Measurements from ENCODE around the gene PIEZO1. TPM values are rescaled to one million over a fixed set of nuclear protein-coding genes. Genes with fewer than 3 reads are reported as not detected.
A peak's percentile ranks its signal among the peaks of the same experiment; 100 is the strongest.

PIEZO1 gene
- total and polyA plus RNA-seq, 4 donors, result 27.7 to 54.8 (median 39.9) TPM

DNA sequence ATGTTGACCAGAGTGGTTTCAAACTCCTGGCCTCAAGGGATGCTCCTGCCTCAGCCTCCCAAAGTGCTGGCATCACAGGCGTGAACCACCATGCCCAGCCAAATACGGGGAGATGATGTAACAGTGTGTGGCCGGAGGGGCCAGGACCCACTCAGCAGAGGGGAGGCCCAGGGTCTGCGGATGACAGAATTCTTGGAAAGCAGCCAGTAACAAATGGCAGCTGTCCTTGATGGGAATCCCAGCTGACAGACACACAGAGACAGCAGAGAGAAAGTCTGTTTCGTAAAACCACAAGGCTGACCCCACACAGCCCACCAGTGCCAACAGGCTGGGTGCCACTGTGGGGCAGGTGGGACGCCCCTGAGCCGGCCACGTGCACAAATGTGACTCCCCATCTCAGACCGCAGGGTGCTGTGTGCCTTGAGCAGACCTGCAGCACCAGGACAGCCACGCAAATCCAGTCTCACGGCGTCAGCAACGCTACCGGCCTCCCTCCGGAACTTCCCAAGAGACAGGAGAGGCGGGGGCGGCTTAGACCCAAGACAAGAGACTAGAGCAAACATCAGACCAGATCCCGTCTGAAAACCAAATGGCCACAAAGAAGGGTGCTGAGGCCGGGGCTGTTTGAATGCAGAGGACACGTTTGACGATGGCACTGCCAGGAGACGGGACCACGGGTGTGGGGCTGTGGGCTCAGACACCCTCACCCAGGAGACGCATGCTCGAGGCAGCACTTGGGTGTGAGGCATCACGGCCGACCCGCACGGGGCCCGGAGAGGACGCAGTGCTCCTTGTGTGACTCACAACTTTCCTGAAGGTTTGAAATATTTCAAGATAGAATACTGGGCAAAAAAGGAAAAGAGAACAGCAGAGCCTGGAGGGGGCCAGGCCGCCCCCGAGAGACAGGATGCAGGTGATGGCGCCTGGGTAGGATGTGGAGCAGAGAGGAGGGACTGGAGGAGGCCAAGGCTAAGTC, 54.1 kb downstream of the PIEZO1 start:
- WGBS (ENCODE audit: insufficient coverage), result 70% methylated on average over 33 of the region's 34 CpGs
- Histone ChIP-seq H3K36me3 (ENCODE audit: control insufficient read depth, insufficient read depth, low read length) (peaks cover 63% of the 10 kb centered on the region), H3K9me3 (ENCODE audit: control insufficient read depth, insufficient read depth, low read length) (no peaks in the 10 kb centered on the region), H3K4me1 (ENCODE audit: control insufficient read depth, insufficient read depth, low read length) (peaks cover 3% of the 10 kb centered on the region), H3K27ac (ENCODE audit: low read depth, low read length) (no peak overlapping the region), H3K4me3 (ENCODE audit: low read depth, low read length) (no peak overlapping the region), H3K27me3 (ENCODE audit: control insufficient read depth, insufficient read depth, low read length) (no peaks in the 10 kb centered on the region)
- peak in 1 of 6 donors; percentile 29 for DNase-seq (ENCODE audit: low read depth in 4 of 6, low spot score in 6 of 6)

DNA sequence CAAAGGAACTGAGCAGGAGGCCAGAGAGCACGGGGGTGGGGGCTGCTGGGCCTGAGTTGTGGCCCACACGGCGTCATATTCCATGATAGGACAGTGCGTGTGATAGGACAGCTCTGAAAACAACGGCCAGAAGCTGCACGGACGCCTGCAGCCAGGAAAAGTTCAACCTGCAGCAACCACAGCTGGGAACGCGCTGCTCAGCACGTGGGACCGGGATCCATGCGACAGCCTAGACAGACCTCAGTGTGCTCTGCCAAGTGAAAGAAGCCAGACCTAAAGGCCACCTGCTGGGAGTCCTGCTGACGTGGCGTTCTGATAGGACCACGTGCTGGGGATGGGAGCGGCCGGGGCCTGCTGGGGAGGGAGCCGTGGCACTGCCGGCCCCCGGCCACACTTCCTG, 57.1 kb downstream of the PIEZO1 start:
- Histone ChIP-seq H3K36me3 (ENCODE audit: control insufficient read depth, insufficient read depth, low read length) (peaks cover 61% of the 10 kb centered on the region), H3K27me3 (ENCODE audit: control insufficient read depth, insufficient read depth, low read length) (no peaks in the 10 kb centered on the region), H3K9me3 (ENCODE audit: control insufficient read depth, insufficient read depth, low read length) (no peaks in the 10 kb centered on the region), H3K27ac (ENCODE audit: low read depth, low read length) (no peak overlapping the region), H3K4me3 (ENCODE audit: low read depth, low read length) (no peak overlapping the region), H3K4me1 (ENCODE audit: control insufficient read depth, insufficient read depth, low read length) (peaks cover 3% of the 10 kb centered on the region)
- WGBS (ENCODE audit: insufficient coverage), result 36% methylated on average over 20 of the region's 20 CpGs
- DNase-seq (ENCODE audit: low read depth in 4 of 6, low spot score in 6 of 6), result peak in 1 of 6 donors; percentile 31

DNA sequence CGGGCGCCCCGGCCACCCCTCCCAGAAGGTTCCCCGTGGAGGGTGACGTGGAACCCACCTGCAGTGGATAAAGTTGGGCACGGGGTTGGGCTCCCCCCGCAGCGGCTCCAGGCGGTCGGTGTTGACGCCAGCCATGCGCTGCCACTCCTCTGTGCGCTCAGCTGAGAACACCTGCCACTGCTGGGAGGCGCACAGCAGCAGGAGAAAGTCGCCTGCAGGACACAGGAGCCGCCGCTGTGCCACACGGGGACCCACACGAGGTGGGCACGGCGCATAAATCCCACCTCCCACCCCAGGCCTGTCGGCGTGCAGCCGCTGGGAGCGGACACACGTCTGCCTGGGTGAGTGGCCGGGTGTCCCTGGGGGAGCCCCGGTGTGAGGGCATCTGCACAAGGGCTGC, 58.0 kb downstream of the PIEZO1 start:
- Histone ChIP-seq H3K4me1 (ENCODE audit: control insufficient read depth, insufficient read depth, low read length) (peaks cover 3% of the 10 kb centered on the region), H3K27me3 (ENCODE audit: control insufficient read depth, insufficient read depth, low read length) (no peaks in the 10 kb centered on the region), H3K4me3 (ENCODE audit: low read depth, low read length) (no peak overlapping the region), H3K36me3 (ENCODE audit: control insufficient read depth, insufficient read depth, low read length) (peaks cover 61% of the 10 kb centered on the region), H3K27ac (ENCODE audit: low read depth, low read length) (no peak overlapping the region), H3K9me3 (ENCODE audit: control insufficient read depth, insufficient read depth, low read length) (no peaks in the 10 kb centered on the region)
- 91% methylated on average over 27 of the region's 28 CpGs for WGBS (ENCODE audit: insufficient coverage)
- no peak for DNase-seq (ENCODE audit: low read depth in 4 of 6, low spot score in 6 of 6)

DNA sequence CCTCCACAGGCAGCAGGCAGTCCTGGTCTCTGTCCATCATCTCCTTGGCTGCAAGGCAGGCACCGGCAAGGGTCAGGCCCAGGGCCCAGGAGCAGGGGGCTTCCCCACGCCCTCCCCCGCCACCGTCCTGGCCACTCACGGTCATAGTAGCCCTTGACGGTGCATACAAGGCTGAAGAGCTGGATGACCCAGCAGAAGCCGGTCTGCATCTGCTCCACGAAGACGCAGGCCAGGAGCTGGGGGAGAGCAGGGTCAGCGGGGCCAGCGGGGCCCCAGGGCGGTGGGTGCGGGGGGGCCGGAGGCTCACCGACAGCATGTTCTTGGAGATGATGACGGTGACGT, 58.6 kb downstream of the PIEZO1 start:
- no peaks in the 10 kb centered on the region for H3K27me3 ChIP-seq (ENCODE audit: control insufficient read depth, insufficient read depth, low read length)
- 78% methylated on average over 16 of the region's 17 CpGs for WGBS (ENCODE audit: insufficient coverage)
- H3K9me3 ChIP-seq (ENCODE audit: control insufficient read depth, insufficient read depth, low read length), result no peaks in the 10 kb centered on the region
- H3K4me3 ChIP-seq (ENCODE audit: low read depth, low read length), result no peak overlapping the region
- DNase-seq (ENCODE audit: low read depth in 4 of 6, low spot score in 6 of 6), result no peak
- H3K27ac ChIP-seq (ENCODE audit: low read depth, low read length), result no peak overlapping the region
- peaks cover 63% of the 10 kb centered on the region for H3K36me3 ChIP-seq (ENCODE audit: control insufficient read depth, insufficient read depth, low read length)
- no peaks in the 10 kb centered on the region for H3K4me1 ChIP-seq (ENCODE audit: control insufficient read depth, insufficient read depth, low read length)

DNA sequence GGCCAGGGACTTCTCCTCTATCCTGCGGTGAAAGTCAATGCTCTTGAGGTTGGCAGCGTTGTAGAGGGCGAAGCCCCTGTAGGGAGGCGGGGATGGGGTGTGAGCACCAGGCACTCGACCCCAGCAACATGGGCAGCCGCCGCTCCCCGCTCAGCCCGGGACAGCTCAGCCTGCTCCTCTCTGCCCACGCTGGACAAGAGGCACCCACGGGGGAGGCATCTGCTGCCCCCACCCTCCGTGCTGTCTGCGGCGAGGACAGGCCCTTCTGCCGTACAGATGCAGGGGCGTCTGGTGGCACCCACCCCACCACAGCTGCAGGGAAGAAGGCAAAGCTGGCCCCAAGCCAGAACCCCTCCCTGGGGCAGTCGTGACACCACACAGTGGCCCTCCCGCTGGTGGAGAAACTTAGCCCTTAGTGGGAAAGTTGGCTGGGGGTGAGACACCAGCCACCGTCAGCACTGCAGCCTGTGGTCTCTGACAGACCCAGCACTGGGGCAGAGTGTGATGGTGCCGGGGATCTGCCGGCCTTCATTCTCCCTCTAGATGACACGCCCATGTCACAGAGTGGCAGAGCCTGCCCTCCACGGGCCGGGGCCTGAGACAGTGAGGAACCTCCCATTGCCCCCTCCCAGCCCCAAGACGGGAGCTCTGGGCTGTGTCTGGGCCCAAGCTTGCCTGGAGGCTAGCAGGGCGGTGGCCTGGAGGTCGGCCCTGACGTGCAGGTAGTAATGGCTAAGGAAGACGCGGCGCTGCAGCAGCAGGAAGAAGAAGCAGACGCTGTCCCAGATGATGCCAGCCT, 59.2 kb downstream of the PIEZO1 start:
- peaks cover 66% of the 10 kb centered on the region for H3K36me3 ChIP-seq (ENCODE audit: control insufficient read depth, insufficient read depth, low read length)
- H3K4me1 ChIP-seq (ENCODE audit: control insufficient read depth, insufficient read depth, low read length), result no peaks in the 10 kb centered on the region
- H3K27me3 ChIP-seq (ENCODE audit: control insufficient read depth, insufficient read depth, low read length), result no peaks in the 10 kb centered on the region
- no peak for DNase-seq (ENCODE audit: low read depth in 4 of 6, low spot score in 6 of 6)
- no peaks in the 10 kb centered on the region for H3K9me3 ChIP-seq (ENCODE audit: control insufficient read depth, insufficient read depth, low read length)
- no peak overlapping the region for H3K4me3 ChIP-seq (ENCODE audit: low read depth, low read length)
- WGBS (ENCODE audit: insufficient coverage), result 74% methylated on average over 31 of the region's 32 CpGs
- no peak overlapping the region for H3K27ac ChIP-seq (ENCODE audit: low read depth, low read length)

DNA sequence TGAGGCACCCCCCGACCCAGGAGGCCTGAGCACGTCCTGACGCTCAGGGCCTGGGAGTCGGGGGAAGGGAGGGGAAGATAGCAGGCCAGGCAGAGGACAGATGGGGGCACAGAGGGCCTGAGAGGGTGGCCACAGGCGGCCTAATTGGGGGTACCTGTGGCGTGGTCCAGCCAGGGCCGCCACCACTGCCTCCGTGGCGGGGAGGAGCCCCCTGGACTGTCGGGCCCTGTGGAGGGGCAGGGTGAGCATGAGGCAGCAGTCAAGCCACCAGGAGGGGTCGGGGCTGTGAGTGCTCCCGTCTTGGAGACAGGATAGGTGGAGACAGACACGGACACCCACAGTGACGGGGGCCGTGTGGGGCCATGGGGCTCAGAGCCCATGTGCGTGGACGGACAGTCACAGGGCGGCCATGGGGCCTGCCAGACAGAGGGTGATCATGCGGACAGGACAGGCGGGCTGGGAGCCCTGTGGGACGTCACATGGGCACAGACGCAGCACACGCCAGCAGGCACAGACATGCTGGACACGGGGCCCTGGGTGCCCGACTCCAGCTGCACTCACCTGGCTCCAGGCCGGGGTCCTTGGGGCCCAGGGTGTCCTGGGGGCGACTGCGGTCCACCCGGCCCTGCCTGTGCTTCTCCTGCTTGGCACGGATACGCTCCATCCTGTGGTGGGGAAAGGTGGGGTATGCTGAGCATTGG, 60.0 kb downstream of the PIEZO1 start:
- Histone ChIP-seq H3K36me3 (ENCODE audit: control insufficient read depth, insufficient read depth, low read length) (peaks cover 74% of the 10 kb centered on the region), H3K4me3 (ENCODE audit: low read depth, low read length) (no peak overlapping the region), H3K4me1 (ENCODE audit: control insufficient read depth, insufficient read depth, low read length) (peaks cover 2% of the 10 kb centered on the region), H3K27me3 (ENCODE audit: control insufficient read depth, insufficient read depth, low read length) (no peaks in the 10 kb centered on the region), H3K27ac (ENCODE audit: low read depth, low read length) (no peak overlapping the region), H3K9me3 (ENCODE audit: control insufficient read depth, insufficient read depth, low read length) (no peaks in the 10 kb centered on the region)
- no peak for DNase-seq (ENCODE audit: low read depth in 4 of 6, low spot score in 6 of 6)
- WGBS (ENCODE audit: insufficient coverage), result 82% methylated on average over 28 of the region's 31 CpGs

DNA sequence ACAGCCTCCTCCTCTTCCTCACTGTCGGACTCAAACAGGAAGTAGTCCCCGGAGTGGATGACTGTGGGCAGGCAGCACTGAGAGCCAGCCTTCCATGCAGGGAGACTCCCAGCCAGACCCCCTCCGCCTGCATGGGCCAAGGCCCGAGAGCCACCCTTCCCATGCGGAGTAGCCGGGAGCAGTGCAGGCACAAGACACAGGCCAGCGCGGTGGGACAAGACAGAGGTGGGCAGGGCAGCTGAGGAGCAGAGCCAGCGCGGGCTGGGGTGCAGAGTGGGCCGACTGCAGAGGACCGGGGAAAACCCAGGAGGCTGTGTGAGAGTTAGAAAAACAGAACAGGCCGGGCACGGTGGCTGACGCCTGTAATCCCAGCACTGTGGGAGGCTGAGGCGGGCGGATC, 61.1 kb downstream of the PIEZO1 start:
- peaks cover 84% of the 10 kb centered on the region for H3K36me3 ChIP-seq (ENCODE audit: control insufficient read depth, insufficient read depth, low read length)
- H3K4me3 ChIP-seq (ENCODE audit: low read depth, low read length), result no peak overlapping the region
- DNase-seq (ENCODE audit: low read depth in 4 of 6, low spot score in 6 of 6), result no peak

DNA sequence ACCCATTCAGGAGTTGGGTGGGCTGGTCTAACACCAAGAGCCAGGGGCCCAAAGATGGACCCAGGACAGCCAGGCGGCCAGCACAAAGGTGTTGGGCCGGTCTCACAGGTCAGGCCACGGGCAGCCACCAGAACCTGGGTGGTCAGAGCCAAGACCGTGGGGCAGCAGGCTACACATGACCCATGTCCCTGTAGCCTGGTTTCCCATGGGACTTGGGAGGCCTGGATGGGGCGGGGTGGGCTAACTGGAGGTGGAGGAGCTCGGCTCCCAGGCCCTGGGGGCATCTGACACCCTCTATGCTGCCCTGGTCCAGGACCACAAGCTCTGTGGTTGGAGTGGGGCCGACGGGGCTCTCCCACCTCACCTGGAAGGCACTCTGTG, 61.5 kb downstream of the PIEZO1 start:
- peaks cover 17% of the 10 kb centered on the region for H3K4me1 ChIP-seq (ENCODE audit: control insufficient read depth, insufficient read depth, low read length)
- peaks cover 87% of the 10 kb centered on the region for H3K36me3 ChIP-seq (ENCODE audit: control insufficient read depth, insufficient read depth, low read length)
- H3K9me3 ChIP-seq (ENCODE audit: control insufficient read depth, insufficient read depth, low read length), result no peaks in the 10 kb centered on the region
- no peak overlapping the region for H3K27ac ChIP-seq (ENCODE audit: low read depth, low read length)
- no peak overlapping the region for H3K4me3 ChIP-seq (ENCODE audit: low read depth, low read length)
- WGBS (ENCODE audit: insufficient coverage), result 89% methylated on average over 7 of the region's 8 CpGs
- no peaks in the 10 kb centered on the region for H3K27me3 ChIP-seq (ENCODE audit: control insufficient read depth, insufficient read depth, low read length)
- DNase-seq (ENCODE audit: low read depth in 4 of 6, low spot score in 6 of 6), result no peak

More for the DNA sequence above, 61.1 kb downstream of the PIEZO1 start:
- no peaks in the 10 kb centered on the region for H3K27me3 ChIP-seq (ENCODE audit: control insufficient read depth, insufficient read depth, low read length)
- no peak overlapping the region for H3K27ac ChIP-seq (ENCODE audit: low read depth, low read length)
- 89% methylated on average over 13 of the region's 17 CpGs for WGBS (ENCODE audit: insufficient coverage)
- H3K9me3 ChIP-seq (ENCODE audit: control insufficient read depth, insufficient read depth, low read length), result no peaks in the 10 kb centered on the region
- peaks cover 13% of the 10 kb centered on the region for H3K4me1 ChIP-seq (ENCODE audit: control insufficient read depth, insufficient read depth, low read length)

DNA sequence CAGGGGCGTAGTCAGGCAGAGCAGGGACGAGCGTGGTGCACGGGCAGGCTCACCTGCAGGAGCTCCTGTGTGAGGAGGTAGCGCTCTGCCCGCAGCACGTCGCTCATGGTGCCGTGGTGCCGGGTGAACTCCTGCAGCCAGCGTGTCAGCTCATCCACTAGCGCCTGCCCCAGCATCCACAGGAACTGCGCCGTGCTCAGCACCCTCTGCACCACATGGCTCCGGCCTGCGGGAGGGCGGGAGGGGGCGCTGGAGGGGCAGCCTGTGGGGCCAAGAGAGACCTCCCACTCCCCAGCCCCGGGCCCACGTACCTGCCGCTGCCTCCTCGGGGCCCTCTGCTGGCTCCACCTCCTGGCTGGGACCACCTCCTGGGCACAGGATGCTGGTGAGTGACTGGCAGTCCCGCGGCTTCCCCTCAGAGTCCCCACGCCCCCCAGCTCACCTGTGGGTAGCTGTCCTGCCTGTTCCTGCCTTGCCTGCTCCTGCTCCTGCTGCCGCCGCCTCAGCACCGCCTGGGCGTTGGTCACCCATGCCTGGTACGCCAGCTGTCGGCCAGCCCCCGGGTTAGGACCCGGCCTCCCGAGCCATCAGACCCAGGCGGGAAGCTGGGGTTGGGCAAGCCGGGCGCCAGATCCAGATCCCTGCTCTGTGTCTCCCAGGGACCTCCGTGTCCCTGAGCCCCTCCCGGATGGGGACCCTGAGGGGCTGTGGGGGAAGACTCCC, 62.1 kb downstream of the PIEZO1 start:
- DNase-seq (ENCODE audit: low read depth in 4 of 6, low spot score in 6 of 6), result no peak
- H3K36me3 ChIP-seq (ENCODE audit: control insufficient read depth, insufficient read depth, low read length), result peaks cover 91% of the 10 kb centered on the region
- no peak overlapping the region for H3K4me3 ChIP-seq (ENCODE audit: low read depth, low read length)
- peaks cover 21% of the 10 kb centered on the region for H3K4me1 ChIP-seq (ENCODE audit: control insufficient read depth, insufficient read depth, low read length)
- no peak overlapping the region for H3K27ac ChIP-seq (ENCODE audit: low read depth, low read length)
- WGBS (ENCODE audit: insufficient coverage), result 88% methylated on average over 39 of the region's 39 CpGs
- H3K9me3 ChIP-seq (ENCODE audit: control insufficient read depth, insufficient read depth, low read length), result no peaks in the 10 kb centered on the region
- no peaks in the 10 kb centered on the region for H3K27me3 ChIP-seq (ENCODE audit: control insufficient read depth, insufficient read depth, low read length)
